GM12801 (cell line): ENCODE data around the gene CMSS1.

Source experiments
- CTCF ChIP-seq: IDR thresholded peaks from one replicate; pipeline ENCODE4 v1.5.1; 2011; ENCODE audit warnings: control low read depth; ENCODE audit not compliant: insufficient read length; ENCODE audit errors: extremely low read depth

Gene CMSS1

DNA sequence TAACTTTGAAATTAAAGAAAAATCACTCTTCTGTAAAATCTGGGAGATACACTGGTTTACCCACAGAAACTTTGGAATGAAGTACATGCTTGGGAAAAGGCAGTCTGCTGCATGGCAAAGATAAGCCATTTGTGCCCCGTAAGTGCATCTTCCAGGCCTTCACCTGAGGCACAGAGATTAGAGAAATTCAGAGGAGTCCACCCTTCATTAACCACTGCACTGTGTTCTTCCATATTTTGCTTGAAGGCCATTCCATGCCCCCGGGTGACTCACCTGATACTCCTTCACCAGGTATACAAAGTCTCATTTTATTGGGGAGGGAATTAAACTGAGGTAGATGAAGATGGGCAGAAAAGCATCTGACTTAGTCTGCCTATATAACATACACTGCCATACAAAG, 53.0 kb downstream of the CMSS1 start:
- no peak for TF ChIP-seq CTCF

GRCh38 chr3:99871231-99872045, 53.8 kb downstream of the CMSS1 start:
- no peak for TF ChIP-seq CTCF

GRCh38 chr3:99872923-99873254, 55.2 kb downstream of the CMSS1 start:
- TF ChIP-seq CTCF, result no peak

DNA sequence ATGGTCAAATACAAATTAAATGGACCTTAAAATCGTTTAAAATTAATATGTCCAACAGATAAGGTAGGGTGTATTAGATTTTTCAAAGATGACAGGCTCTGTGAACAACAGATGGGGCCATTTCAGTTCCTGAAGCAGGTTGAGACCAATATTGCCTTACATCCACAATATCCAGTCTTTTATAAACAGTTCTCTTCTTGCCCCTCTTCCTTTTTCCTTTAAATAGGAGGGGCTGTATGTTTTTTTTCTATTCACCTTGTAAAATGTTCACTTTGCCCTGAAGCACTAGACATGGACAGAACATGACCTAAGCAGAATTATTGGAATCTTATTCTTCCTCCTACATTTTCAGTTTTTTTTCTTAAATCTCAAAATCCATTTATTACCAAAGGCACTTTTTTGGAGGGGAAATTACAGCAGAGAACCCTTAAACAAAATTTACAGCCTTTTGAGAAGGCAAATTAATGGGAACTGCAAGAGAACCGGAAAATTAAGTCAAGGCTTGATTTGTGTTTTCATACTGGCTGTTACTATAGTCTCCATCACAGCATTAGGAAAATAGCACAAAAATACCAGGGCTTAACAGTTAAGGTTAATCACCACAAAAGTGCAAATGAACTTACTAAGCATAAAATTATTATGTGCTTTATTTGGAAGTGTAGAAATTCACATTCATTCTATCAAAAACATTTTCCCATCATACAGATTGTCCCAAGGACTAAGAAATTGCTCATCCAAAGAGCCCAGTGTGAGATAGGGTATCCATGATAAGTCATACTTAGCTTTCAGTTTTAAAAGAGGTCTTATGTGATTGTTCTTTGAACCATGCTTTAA, 55.8 kb downstream of the CMSS1 start:
- TF ChIP-seq CTCF, result no peak

- TF ChIP-seq CTCF, result no peak
These were observed 56.8 kb downstream of the CMSS1 start for GRCh38 chr3:99874237-99875002.

DNA sequence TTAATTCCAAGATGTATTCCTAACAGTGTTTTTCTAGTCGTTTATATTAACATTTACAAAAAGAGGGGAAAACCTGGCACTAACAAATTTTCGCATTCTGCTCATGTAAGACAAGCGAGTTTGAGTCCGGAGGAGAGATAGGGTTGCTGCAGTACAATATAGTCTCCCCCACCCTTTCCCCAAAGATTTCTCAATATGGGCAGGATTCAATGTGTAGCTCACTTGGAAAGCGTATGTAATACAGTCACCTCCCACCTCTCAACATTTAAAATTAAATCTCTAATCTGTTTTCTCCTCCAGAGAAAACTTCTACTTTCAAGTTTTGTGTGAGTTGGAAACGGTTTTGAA, 57.9 kb downstream of the CMSS1 start:
- TF ChIP-seq CTCF, result no peak
